Epithelial cell of proximal tubule (primary cell): ENCODE measurements around the gene ZC3H7B. TPM values are rescaled to one million over a fixed set of nuclear protein-coding genes. Genes with fewer than 3 reads are reported as not detected.

Experiments
- DNase-seq: peaks from one replicate; pipeline ENCODE4 v3.0.0-alpha.2; 2011; ENCODE audit warnings: low read depth
- H3K4me3 ChIP-seq: 2 replicates; pipeline ENCODE4 v1.5.1; 2011; ENCODE audit warnings: low read depth, mild to moderate bottlenecking, low read length
- total RNA-seq: library from RNA; depleted of rRNA; stranded (reverse); fragments of >200 nt; gene quantifications from 2 replicates; pipeline ENCODE4 v1.2.3, GENCODE V29; 2015
- TF ChIP-seq, protein P1 (sequence below): conservative IDR thresholded peaks from 2 replicates; pipeline ENCODE4 v1.5.1; 2012; ENCODE audit warnings: low read depth, mild to moderate bottlenecking, low read length

ZC3H7B gene
- total RNA-seq, 1 donor from 2014 or later: 55.6 TPM

DNA sequence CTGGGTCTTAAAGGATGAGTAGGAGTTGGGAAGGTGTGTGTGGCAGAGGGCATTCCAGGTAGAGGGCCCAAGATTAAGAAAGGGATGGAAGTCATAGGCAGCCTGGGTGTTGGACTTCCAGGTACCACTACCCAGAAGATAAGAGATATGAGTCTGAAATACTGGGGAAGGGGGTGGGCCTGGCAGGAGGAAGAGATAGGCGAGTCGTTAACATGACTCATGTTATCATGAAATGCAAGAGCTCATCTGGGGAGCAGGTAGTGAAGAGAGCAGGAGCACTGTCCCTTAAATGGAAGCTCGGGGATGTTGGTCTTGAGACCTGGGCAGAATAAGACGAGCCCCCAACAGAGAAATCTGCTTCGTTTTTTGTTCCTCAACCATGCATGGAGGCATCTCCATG is 10.2 kb downstream of the ZC3H7B start:
- DNase-seq: no peak
- TF ChIP-seq, protein P1, sequence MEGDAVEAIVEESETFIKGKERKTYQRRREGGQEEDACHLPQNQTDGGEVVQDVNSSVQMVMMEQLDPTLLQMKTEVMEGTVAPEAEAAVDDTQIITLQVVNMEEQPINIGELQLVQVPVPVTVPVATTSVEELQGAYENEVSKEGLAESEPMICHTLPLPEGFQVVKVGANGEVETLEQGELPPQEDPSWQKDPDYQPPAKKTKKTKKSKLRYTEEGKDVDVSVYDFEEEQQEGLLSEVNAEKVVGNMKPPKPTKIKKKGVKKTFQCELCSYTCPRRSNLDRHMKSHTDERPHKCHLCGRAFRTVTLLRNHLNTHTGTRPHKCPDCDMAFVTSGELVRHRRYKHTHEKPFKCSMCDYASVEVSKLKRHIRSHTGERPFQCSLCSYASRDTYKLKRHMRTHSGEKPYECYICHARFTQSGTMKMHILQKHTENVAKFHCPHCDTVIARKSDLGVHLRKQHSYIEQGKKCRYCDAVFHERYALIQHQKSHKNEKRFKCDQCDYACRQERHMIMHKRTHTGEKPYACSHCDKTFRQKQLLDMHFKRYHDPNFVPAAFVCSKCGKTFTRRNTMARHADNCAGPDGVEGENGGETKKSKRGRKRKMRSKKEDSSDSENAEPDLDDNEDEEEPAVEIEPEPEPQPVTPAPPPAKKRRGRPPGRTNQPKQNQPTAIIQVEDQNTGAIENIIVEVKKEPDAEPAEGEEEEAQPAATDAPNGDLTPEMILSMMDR: no peak
- no peak overlapping the region for H3K4me3 ChIP-seq

DNA sequence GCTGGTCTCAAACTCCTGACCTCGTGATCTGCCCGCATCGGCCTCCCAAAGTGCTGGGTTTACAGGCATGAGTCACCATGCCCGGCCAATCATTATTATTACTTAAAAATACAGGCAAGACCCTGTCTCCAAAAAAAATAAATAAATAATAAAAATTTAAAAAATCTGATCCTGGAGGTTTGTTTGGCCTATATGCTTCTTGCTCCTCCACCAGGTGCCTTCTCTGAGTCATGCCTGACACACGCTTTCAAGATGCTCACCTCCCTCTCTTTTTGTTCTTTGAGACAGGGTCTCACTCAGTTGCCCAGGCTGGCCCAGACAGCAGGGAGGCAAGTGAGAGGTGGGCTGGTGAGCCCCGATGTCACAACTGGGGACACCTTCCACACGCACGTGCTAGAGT is 13.5 kb downstream of the ZC3H7B start:
- H3K4me3 ChIP-seq: no peak overlapping the region
- TF ChIP-seq, protein P1: no peak
- no peak for DNase-seq

DNA sequence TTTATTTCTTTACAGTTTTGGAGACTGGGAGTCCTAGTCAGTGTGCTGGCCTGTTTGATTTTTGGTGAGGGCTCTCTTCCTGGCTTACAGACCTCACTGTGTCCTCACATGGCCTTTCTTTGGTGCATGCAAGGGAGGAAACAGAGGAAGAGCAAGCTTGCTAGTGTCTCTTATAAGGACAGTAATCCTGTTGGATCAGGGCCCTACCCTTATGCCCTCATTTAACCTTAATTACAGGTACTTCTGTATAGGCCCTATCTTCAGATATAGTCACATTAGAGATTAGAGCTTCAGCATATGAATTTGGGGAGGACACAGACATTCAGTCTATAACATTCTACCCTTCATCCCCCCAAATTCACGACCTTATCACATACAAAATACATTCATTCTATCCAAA is 14.3 kb downstream of the ZC3H7B start:
- no peak overlapping the region for H3K4me3 ChIP-seq
- DNase-seq: no peak
- TF ChIP-seq, protein P1: no peak

DNA sequence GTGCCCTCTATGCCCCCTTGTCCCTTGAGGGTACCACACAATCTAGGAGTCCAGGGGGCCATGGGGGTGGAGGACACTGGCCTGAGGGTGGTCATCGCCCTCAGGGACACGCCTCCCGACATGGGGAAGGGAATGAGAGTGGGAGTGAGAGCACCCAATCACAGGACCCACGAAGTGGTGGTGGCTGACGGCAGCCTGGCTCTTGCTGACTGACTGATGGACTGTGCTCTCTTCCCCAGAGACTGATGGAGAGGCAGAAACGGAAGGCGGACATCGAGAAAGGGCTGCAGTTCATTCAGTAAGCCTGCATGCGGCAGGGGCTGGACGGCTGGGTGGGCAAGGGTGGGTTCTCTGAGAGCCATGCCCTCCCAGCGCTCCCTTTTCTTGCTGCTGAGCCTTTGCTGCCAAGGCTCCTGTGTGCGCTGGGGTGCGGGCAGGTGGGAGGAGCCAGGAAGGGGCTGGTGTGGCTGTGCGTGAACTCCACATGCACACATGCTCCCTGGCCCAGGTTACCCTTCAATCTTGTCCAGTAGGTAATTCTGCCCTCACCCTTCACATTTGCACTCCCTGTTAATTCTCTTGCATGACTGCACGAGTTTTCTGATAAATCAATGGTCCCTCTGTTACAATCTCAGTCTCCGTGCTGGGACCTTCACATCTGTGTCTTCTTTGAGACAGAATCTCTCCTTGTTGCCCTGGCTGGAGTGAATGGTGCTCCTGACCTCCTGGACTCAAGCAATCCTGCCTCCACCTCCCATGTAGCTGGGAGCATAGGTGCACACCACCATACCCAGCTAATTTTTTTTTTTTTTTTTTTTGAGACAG is 19.3 kb downstream of the ZC3H7B start:
- TF ChIP-seq, protein P1: no peak

DNA sequence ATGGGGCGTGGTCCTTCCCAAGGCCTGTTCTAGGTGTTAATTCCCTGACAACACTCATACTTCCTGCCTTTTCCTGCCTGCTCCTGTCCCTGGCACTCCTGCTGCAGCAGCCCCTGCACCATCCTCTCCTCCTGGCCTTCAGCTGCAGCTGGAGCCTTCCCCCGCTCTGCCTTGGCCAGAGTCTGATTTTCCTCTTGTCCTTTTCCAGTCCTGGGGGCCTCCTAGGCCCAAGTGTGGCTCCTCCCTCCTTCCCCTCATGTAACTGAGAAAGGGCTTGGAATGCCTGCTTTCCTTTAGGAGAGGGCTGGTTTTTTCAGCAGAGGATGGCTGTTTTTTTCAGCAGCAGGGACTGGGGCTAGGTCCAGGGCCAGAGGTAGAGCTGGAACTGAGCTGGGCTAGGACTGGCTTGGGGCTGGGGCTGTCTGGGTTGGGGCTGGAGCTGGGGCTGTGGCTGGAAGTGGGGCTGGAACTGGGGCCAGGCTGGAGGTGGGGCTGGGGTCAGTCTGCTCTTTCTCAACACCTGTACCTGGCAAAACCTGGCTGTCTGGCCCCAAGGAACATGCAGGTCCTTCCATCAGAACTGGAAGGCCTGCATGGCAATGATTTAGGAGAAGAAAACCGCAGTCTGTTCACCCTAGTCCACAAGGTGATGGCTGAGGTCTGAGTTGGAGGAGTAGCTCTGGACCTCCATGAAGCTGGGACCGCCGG is 23.6 kb downstream of the ZC3H7B start:
- no peak overlapping the region for H3K4me3 ChIP-seq
- no peak for DNase-seq
- TF ChIP-seq, protein P1: no peak

More for the DNA sequence above, 19.3 kb downstream of the ZC3H7B start:
- no peak overlapping the region for H3K4me3 ChIP-seq
- no peak for DNase-seq

DNA sequence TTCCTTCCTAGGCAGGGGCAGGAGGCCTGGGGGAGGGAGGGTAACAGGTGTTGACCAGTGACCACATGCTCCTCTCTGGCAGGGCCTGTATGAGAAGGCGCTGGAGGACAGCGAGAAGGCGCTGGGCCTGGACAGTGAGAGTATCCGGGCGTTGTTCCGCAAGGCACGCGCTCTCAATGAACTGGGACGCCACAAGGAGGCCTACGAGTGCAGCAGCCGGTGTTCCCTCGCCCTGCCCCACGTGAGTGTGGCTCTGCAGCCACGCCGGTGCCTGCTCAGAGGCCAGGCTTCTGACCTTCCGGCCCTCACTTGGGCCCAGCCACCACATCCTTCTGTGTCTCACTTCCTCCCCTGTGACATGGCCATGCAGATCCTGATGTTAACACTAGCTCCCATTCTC is 25.8 kb downstream of the ZC3H7B start:
- no peak overlapping the region for H3K4me3 ChIP-seq
- DNase-seq: no peak
- TF ChIP-seq, protein P1: no peak

DNA sequence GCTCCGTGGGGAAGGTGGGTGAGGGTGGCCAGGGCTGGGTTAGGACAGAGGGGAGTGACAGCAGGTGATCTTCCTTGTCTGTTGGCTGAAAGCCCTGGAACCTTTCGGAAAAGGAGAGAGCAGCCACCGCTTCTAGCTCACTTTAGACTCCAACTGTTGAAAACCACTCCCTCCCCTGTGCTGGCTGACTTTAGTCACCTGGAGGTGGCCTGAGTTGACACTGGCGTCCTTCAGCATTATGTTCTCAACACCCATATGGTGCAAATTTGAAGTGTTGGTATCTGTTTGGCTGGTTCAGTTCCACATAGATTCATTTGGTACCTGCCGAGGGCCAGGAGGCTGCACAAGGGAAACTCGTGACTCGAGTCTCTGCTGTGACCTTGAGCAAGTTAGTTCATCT is 28.8 kb downstream of the ZC3H7B start:
- no peak overlapping the region for H3K4me3 ChIP-seq
- TF ChIP-seq, protein P1: no peak
- DNase-seq: no peak
